Central memory CD8-positive, alpha-beta T cell (primary cell): ENCODE data around the gene CCN5.
"Not testable (repeated sequence)": the region's sequence is repeated elsewhere in the genome, so short reads cannot be mapped to it uniquely, and the experiment has no call there.

Experiments
- ATAC-seq: fragments of 150-1000 bp; cut with Tn5 transposase; replicated peaks from 2 replicates; pipeline ENCODE4 v1.10.0; 2022; ENCODE audit warnings: mild to moderate bottlenecking, moderate FRiP score, moderate number of reproducible peaks; ENCODE audit not compliant: poor library complexity, severe bottlenecking; ENCODE audit errors: extremely low read depth
- DNase-seq, 2 donors: peaks; one replicate each; pipeline ENCODE4 v3.0.0; 2021; ENCODE audit warnings: low spot score in 2 of 2
- H3K27ac Mint-ChIP-seq: one replicate; pipeline ENCODE4 v1.8.0; 2022; ENCODE audit warnings: low read depth, mild to moderate bottlenecking, moderate library complexity, mixed read lengths
- H3K27me3 Mint-ChIP-seq: one replicate; pipeline ENCODE4 v1.8.0; 2022; ENCODE audit warnings: mixed read lengths
- H3K36me3 Mint-ChIP-seq: one replicate; pipeline ENCODE4 v1.8.0; 2022; ENCODE audit warnings: mild to moderate bottlenecking, moderate library complexity, mixed read lengths; ENCODE audit not compliant: insufficient read depth
- H3K4me1 Mint-ChIP-seq: one replicate; pipeline ENCODE4 v1.8.0; 2022; ENCODE audit warnings: mixed read lengths
- H3K4me3 Mint-ChIP-seq: one replicate; pipeline ENCODE4 v1.8.0; 2022; ENCODE audit warnings: mild to moderate bottlenecking, moderate library complexity, mixed read lengths
- H3K9me3 Mint-ChIP-seq: one replicate; pipeline ENCODE4 v1.8.0; 2022; ENCODE audit warnings: mixed read lengths

The CCN5 gene

DNA sequence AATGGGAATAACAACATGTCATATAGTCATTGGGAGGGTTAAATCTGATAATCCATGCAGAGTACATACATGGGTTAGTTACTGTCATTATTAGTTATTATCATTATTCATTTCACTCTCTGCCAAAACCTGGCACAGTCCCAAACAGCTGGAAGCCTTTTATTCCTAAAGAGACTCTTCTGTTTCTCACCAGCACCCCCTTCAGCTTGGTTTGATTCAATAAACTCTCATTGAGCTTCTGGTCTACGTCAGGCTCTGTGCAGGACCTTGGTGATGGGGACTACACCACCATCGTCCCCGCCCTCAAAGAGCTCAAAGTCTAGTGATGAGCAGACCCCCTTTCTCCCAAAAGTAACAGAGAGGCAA lies 32.8 kb downstream of the CCN5 start:
- H3K4me3 Mint-ChIP-seq: no peak overlapping the region
- no peak for ATAC-seq
- no peaks in the 10 kb centered on the region for H3K9me3 Mint-ChIP-seq
- peaks cover 4% of the 10 kb centered on the region for H3K36me3 Mint-ChIP-seq
- H3K4me1 Mint-ChIP-seq: peaks cover 14% of the 10 kb centered on the region
- H3K27ac Mint-ChIP-seq: no peak overlapping the region
- no peak for DNase-seq
- H3K27me3 Mint-ChIP-seq: peaks cover 75% of the 10 kb centered on the region

DNA sequence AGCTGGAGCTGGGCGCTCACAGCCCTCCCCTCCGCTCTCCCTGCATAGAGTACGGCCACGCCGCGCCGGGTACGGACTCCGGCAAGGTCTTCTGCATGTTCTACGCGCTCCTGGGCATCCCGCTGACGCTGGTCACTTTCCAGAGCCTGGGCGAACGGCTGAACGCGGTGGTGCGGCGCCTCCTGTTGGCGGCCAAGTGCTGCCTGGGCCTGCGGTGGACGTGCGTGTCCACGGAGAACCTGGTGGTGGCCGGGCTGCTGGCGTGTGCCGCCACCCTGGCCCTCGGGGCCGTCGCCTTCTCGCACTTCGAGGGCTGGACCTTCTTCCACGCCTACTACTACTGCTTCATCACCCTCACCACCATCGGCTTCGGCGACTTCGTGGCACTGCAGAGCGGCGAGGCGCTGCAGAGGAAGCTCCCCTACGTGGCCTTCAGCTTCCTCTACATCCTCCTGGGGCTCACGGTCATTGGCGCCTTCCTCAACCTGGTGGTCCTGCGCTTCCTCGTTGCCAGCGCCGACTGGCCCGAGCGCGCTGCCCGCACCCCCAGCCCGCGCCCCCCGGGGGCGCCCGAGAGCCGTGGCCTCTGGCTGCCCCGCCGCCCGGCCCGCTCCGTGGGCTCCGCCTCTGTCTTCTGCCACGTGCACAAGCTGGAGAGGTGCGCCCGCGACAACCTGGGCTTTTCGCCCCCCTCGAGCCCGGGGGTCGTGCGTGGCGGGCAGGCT lies 35.1 kb downstream of the CCN5 start:
- peaks cover 73% of the 10 kb centered on the region for H3K27me3 Mint-ChIP-seq
- H3K27ac Mint-ChIP-seq: no peak overlapping the region
- no peaks in the 10 kb centered on the region for H3K9me3 Mint-ChIP-seq
- peaks cover 3% of the 10 kb centered on the region for H3K36me3 Mint-ChIP-seq
- peaks cover 14% of the 10 kb centered on the region for H3K4me1 Mint-ChIP-seq
- no peak for ATAC-seq
- no peak for DNase-seq
- H3K4me3 Mint-ChIP-seq: no peak overlapping the region

- no peaks in the 10 kb centered on the region for H3K9me3 Mint-ChIP-seq
These were observed 37.1 kb downstream of the CCN5 start for GRCh38 chr20:44752099-44752931.

GRCh38 chr20:44754554-44754953 lies 39.4 kb downstream of the CCN5 start:
- no peak for ATAC-seq
- no peak for DNase-seq
- H3K27me3 Mint-ChIP-seq: peaks cover 58% of the 10 kb centered on the region
- H3K4me3 Mint-ChIP-seq: no peak overlapping the region
- H3K9me3 Mint-ChIP-seq: no peaks in the 10 kb centered on the region
- H3K4me1 Mint-ChIP-seq: no peaks in the 10 kb centered on the region
- H3K27ac Mint-ChIP-seq: no peak overlapping the region
- H3K36me3 Mint-ChIP-seq: no peaks in the 10 kb centered on the region

More at GRCh38 chr20:44752099-44752931, 37.1 kb downstream of the CCN5 start:
- Mint-ChIP-seq H3K4me1 (peaks cover 4% of the 10 kb centered on the region), H3K36me3 (peaks cover 3% of the 10 kb centered on the region), H3K4me3 (no peak overlapping the region), H3K27ac (no peak overlapping the region), H3K27me3 (peaks cover 64% of the 10 kb centered on the region)
- DNase-seq (no peak), ATAC-seq (no peak)

DNA sequence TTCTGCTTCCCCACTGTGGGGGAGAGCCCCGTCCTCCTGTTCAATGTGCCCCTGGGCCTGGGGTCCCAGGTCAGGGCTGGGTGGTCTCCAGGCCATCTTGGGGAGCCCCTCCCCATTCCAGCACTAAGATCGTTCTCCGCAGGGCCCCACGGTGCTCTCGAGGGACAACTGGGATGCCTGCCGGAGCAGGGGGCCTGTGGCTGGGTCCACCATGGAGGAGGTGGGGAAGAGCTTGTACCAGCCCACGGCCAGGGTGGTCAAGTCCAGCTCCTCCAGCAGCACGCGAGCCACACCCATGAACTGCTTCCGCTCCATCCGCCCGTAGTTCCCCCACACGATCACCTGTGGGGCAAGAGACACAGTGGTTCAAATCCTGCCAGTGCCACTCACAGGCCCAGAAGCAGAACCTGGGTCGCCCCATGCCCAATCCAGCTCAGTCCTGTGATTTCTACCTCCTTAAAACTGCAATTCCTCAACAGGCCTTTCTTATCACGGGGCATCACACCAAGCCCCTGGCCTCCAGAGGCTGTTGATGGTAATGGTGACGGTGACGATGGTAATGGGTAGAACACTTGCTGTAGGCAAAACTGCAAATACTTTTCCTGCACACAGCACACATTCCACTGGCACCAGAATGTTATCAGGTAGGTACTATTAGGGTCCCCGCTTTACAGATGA lies 41.0 kb downstream of the CCN5 start:
- no peaks in the 10 kb centered on the region for H3K36me3 Mint-ChIP-seq
- DNase-seq (no peak), ATAC-seq (no peak)
- no peaks in the 10 kb centered on the region for H3K4me1 Mint-ChIP-seq
- H3K27me3 Mint-ChIP-seq: peaks cover 60% of the 10 kb centered on the region
- no peaks in the 10 kb centered on the region for H3K9me3 Mint-ChIP-seq
- H3K4me3 Mint-ChIP-seq: no peak overlapping the region
- H3K27ac Mint-ChIP-seq: no peak overlapping the region

DNA sequence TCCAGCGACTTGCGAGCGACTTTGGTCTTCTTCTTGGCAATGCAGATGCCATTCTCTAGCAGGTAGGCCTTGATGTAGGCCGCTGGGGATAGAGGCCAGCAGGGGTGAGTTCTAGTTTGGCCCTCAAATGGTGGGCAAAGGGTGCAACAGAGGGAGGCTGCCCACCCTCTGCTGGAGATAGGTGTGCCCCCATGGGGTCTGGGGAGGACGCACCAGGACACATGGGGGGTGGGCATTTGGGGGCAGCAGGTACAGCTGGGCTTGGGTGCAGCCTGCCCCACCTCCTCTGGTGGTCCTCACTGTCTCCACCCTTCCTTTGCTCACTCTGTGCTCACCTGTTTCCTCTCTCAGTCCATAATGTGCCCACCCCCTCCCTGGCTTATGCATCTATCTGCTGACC lies 41.8 kb downstream of the CCN5 start:
- no peak for DNase-seq
- H3K27me3 Mint-ChIP-seq: peaks cover 52% of the 10 kb centered on the region
- H3K9me3 Mint-ChIP-seq: no peaks in the 10 kb centered on the region
- no peaks in the 10 kb centered on the region for H3K36me3 Mint-ChIP-seq
- H3K4me3 Mint-ChIP-seq: no peak overlapping the region
- no peak for ATAC-seq
- no peak overlapping the region for H3K27ac Mint-ChIP-seq
- H3K4me1 Mint-ChIP-seq: no peaks in the 10 kb centered on the region

DNA sequence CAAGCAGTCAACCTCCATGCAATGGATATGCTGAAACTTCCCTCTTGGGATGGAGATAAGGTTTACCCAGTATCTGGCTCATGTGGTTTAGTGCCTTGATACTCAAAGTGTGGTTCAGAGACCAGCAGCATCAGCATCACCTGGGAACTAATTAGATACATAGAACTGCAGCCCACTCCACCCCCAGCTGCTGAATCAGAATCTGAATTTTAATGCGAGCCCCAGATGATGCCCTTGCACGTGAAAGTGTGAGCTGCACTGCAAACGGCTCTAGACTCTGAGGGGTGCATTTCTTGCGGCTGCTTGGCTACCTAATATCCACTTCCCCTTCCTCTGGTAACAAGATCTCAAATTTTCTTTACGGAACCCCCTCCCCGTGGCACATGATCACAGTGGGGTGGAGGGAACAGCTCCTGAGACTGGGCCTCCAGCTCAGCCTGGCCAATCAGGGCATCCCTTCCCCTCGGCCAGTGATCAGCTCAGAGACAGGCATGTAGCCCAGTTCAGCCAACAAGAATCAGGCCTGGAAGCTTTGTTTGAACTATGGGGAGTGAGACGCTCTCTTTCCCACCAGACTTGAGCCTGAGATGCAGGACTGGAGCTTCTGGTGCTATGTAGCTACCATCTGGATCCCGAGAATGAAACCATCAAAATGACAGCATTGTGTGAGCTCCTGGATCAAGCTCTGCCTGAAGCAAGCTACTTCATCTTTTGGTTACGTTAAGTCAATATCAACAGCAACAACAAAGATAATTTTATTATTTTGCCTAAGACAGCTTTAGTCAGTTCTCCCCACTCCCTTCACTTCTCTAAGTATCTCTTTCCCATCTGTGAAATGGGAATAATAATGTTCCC lies 43.3 kb downstream of the CCN5 start:
- no peak for DNase-seq
- ATAC-seq: no peak
- H3K36me3 Mint-ChIP-seq: no peaks in the 10 kb centered on the region
- H3K4me1 Mint-ChIP-seq: no peaks in the 10 kb centered on the region
- no peak overlapping the region for H3K4me3 Mint-ChIP-seq
- no peak overlapping the region for H3K27ac Mint-ChIP-seq
- H3K27me3 Mint-ChIP-seq: peaks cover 59% of the 10 kb centered on the region
- no peaks in the 10 kb centered on the region for H3K9me3 Mint-ChIP-seq

DNA sequence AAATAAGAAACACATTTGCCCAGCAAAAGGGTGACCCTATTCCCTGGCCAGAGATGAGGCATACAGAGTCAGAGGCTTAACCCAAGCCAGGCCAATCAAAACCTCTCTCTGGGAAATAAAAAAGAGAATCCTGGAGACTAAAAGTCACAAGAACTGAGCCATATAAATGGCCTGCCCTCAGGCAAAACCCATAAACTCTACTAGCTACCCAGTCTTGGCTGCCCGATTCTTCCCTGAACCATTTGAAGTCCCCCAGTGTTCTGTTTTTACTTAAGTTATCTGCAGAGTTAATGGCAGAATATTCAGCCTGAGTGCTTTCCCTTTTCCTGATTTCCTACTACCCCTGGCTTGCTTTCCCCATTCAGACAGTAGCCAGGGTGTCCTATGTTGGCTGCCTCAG lies 44.4 kb downstream of the CCN5 start:
- H3K4me1 Mint-ChIP-seq: no peaks in the 10 kb centered on the region
- no peaks in the 10 kb centered on the region for H3K36me3 Mint-ChIP-seq
- no peak overlapping the region for H3K4me3 Mint-ChIP-seq
- no peaks in the 10 kb centered on the region for H3K9me3 Mint-ChIP-seq
- ATAC-seq (no peak), DNase-seq (no peak)
- peaks cover 58% of the 10 kb centered on the region for H3K27me3 Mint-ChIP-seq
- no peak overlapping the region for H3K27ac Mint-ChIP-seq

DNA sequence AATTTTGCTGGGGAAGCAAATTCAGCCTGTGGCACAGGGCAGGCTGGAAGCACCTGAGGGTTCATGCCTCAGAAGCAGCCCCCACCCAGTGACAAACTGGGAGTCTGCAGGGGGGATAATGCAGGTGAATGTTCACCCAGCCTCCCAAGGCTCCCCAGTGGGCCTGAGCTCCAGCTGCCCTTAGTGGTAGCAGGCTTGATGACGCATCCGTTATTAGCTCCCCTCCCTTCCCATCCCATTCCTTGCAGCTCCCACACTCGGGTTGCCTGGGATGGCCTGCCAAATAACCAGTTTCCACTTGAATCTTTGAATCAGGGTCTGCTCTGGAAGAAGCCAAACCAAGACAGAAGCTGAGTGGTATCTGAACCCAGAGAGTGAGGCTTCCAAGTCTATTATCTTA lies 46.3 kb downstream of the CCN5 start:
- no peak for ATAC-seq
- H3K9me3 Mint-ChIP-seq: no peaks in the 10 kb centered on the region
- DNase-seq: no peak
- no peak overlapping the region for H3K27ac Mint-ChIP-seq
- H3K4me1 Mint-ChIP-seq: no peaks in the 10 kb centered on the region
- H3K36me3 Mint-ChIP-seq: no peaks in the 10 kb centered on the region
- H3K4me3 Mint-ChIP-seq: no peak overlapping the region
- peaks cover 66% of the 10 kb centered on the region for H3K27me3 Mint-ChIP-seq

DNA sequence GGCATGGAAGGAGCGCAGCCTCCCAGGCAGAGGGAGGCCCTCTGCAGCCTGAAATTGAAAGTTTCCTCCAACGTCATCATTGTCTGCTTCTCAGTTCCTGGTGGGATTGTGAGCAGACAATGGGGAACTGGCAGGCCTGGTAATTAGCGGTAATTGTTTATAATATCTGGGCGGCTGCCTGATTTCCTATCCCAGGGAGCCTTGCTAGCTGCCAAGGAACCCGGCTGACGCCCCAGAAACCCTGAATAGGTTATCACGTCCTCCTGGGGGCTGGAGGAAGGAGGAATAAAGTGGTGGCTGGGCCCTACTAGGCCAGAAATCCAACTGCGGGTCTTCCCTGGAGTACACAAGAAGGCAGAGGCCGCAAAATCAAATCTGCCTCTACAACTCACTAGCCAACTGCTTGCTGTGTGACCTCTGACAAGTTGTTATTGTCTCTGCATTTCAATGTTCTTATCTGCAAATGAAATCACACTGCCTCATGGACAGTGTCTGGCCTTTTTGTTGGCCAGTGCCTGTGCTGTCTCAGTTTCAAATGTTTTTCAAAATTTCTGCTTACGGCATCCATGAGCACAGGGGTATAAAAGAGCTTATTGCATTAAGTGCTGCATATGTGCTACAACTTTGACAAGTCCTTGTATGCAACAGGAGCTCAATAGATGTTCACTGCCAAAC lies 47.4 kb downstream of the CCN5 start:
- Mint-ChIP-seq H3K36me3 (no peaks in the 10 kb centered on the region), H3K9me3 (no peaks in the 10 kb centered on the region), H3K27ac (no peak overlapping the region), H3K27me3 (peaks cover 62% of the 10 kb centered on the region), H3K4me1 (no peaks in the 10 kb centered on the region), H3K4me3 (no peak overlapping the region)
- ATAC-seq (no peak), DNase-seq (no peak)

DNA sequence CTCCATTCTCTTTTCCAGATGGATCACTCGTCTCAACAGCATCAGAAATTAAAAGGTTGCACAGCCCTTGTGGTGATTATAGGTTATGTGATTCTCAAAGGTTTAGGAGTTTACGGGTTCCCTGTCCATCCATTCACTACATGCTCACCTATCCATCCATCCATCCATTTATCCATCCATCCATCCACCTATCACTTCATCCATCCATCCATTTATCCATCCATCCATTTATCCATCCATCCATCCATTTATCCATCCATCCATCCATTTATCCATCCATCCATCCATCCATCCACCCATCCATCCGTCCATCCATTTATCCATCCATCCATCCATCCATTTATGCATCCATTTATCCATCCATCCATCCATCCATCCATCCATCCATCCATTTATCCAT lies 48.6 kb downstream of the CCN5 start:
- peak overlapping the region; percentile 72 for H3K27ac Mint-ChIP-seq
- H3K4me3 Mint-ChIP-seq, DNase-seq, H3K9me3 Mint-ChIP-seq, H3K4me1 Mint-ChIP-seq, H3K36me3 Mint-ChIP-seq, ATAC-seq: not testable (repeated sequence)
- peaks cover 55% of the 10 kb centered on the region for H3K27me3 Mint-ChIP-seq

DNA sequence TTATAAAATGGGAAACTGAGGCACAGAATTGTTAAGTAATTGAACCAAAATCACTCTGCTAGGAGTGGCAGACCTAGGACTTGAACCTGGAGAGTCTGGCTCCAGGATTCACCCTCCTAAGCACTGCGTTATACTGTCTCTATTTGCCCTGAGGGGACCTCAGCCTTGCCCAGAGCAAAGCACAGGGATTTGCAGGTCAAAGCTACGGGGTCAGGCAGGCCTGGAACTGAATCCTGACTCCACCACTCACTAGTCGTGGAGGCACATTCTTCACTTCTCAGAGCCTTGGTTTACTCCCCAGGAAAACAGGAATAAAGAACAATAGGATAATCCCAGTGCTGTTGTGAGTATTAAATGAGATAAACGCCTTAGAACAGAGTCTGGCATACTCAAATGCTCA lies 49.9 kb downstream of the CCN5 start:
- peaks cover 49% of the 10 kb centered on the region for H3K27me3 Mint-ChIP-seq
- no peak overlapping the region for H3K27ac Mint-ChIP-seq
- H3K4me3 Mint-ChIP-seq: no peak overlapping the region
- no peak for ATAC-seq
- no peaks in the 10 kb centered on the region for H3K36me3 Mint-ChIP-seq
- H3K4me1 Mint-ChIP-seq: no peaks in the 10 kb centered on the region
- no peak for DNase-seq
- H3K9me3 Mint-ChIP-seq: no peaks in the 10 kb centered on the region
